Stimulated activated CD4-positive, alpha-beta T cell treated with anti-CD3 and anti-CD28 coated beads, Interleukin-1b, Interleukin-23, amount 100 ng/mL, for 24 hours (primary cell): ENCODE results near the gene ZNF236.
"Not testable (repeated sequence)": the region's sequence is repeated elsewhere in the genome, so short reads cannot be mapped to it uniquely, and the experiment has no call there.

Experiments used
- DNase-seq, 4 experiments: peaks; one replicate each; pipeline ENCODE4 v3.0.0-alpha.2; 2020; ENCODE audit warnings: low read depth in 4 of 4, low spot score in 1 of 4

Gene ZNF236

GRCh38 chr18:76985156-76985950, 163.0 kb downstream of the ZNF236 start:
- no peak for DNase-seq

DNA sequence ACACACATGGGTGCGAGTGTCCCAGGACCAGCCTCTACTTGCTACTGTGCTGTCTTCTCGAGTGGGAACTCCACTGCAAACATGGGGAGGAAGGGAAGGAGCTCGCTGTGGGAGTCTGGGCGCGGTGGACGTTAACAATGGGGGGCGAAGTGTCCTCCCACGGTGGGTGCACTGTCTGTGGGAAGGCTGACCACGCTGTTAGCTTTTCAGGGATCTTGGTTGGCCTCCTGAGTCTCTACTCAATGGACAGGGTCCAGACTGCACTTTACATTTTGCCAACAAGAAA, 163.5 kb downstream of the ZNF236 start:
- no peak for DNase-seq

GRCh38 chr18:76986406-76986805, 164.0 kb downstream of the ZNF236 start:
- no peak for DNase-seq

GRCh38 chr18:76988031-76988826, 165.9 kb downstream of the ZNF236 start:
- DNase-seq: no peak

DNA sequence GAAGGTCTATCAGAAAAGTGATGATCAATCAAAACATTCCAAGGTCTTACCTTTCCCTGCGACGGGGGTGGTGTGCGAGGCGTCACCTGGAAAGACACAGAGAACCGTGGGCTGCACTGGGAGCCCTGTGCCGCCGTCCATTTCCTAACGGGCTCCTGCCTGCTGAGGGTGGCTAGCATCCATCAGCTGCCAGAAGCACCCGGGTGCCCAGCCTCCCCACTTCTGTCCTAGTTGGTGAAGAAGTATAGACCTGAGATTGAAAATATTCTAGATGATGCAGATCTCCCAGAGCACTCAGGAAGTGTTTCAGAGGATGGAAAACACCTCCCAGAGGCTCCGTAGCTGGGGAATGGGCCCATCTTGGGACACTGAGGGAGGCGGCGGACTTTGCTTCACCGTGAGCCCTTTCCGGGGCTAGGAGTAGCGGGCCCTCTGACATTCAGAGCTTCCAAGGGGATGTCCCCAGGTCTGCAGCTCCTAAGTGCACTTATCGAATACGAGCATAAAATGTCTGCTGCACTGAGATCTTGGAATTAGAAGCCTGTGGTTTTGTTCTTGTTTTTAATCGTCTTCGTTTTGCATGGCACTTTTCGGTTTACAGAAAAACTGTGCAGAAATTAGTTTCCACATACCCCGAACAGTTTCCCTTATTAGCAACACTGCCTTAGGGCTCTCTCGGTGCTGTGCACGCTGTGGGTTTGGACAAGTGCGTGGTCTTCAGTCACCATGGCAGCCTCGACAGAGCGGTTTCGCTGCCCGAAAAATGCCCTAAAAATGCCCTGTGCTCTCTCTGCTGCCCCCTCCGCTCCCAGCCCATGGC, 166.7 kb downstream of the ZNF236 start:
- no peak for DNase-seq

GRCh38 chr18:76989647-76990190, 167.4 kb downstream of the ZNF236 start:
- no peak for DNase-seq

- not testable (repeated sequence) for DNase-seq
Observed at GRCh38 chr18:76990343-76991020, 168.1 kb downstream of the ZNF236 start.

GRCh38 chr18:76991021-76991688, 168.8 kb downstream of the ZNF236 start:
- no peak for DNase-seq

- no peak for DNase-seq
Observed at GRCh38 chr18:76992226-76993084, 170.1 kb downstream of the ZNF236 start.

GRCh38 chr18:76993085-76993382, 170.7 kb downstream of the ZNF236 start:
- no peak for DNase-seq

- DNase-seq: no peak
Observed at GRCh38 chr18:76993573-76993972, 171.2 kb downstream of the ZNF236 start.

GRCh38 chr18:76994086-76994654, 171.8 kb downstream of the ZNF236 start:
- no peak for DNase-seq

GRCh38 chr18:76995896-76996295, 173.5 kb downstream of the ZNF236 start:
- no peak for DNase-seq

- no peak for DNase-seq
Observed at GRCh38 chr18:76996429-76996828, 174.1 kb downstream of the ZNF236 start.

DNA sequence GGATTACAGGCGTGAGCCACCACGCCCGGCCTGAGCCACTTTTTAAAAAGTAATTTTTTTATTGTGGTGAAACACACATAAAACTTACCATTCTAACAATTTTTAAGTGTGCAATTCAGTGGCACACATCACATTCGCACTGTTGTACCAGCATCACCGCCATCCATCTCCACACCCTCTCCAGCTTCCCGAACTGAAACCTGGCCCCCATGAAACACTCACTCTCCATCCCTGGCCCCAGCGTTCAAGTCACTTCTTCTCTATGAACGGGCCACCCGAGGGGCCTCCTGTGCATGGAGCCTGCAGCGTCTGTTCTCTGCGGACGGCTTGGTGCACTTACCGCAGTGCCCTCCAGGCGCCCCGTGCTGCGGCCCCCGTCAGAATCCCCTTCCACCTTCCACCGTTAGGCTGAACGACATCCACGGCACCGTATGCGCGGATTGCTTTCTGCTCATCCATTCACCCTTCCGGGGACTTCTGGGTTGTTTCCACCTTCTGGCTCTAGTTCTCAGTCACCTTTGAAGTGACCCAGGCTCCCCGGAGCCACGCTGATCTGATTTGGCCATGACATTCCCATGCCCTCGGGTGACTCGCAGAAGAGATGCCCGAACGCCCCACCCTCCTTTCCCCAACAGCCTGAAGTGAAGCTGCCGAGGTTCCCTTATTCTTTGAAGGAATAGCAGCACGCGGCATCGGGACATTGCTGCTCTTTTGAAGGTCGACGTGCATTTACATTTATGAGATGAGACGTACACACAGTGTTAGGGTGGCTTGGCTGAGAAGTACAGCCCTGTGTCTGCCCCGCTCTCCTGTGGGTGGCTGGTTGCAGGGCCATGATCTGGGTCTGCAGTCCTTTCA, 175.8 kb downstream of the ZNF236 start:
- no peak for DNase-seq

GRCh38 chr18:76999077-76999476, 176.7 kb downstream of the ZNF236 start:
- no peak for DNase-seq

DNA sequence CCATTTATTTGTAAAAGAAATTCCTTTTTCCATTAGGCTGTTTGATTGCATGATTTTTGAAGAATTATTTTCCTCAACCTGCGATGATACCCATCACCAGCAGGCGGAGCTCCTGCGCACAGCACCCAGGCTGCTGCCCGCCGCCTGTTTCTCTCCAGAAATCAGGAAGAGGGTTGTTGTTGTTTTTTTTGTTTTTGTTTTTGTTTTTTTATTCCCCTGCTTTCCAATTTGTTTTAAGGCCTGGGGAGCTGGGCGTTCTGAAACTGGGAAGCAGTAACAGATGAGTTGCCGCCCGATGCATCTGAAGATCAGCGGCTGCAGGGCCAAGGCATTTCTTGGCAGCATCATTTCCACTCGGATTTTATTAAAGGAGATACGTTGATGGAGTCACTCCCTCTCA, 178.2 kb downstream of the ZNF236 start:
- peak in 3 of 4 experiments; percentile 6 to 29 (median 21) for DNase-seq

DNA sequence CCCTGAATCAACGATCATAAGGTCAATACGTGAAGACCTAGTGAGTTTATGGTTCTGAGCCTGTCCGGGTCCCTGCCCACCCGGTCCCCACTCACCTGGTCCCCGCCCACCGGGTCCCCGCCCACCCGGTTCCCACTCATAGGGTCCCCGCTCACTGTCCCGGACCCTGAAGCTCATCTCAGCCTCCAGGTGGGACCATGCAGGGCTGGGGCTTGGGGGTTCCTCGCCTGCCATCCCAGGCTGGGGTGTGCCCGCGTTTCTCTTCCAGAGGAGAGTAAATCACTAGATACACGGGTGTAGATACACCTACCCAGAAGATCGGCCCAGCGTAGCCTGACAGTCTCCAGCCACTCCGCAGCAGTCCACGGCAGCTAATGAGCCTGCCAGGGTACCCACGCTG, 178.7 kb downstream of the ZNF236 start:
- no peak for DNase-seq
